OCI-LY7 (cell line): ENCODE results near the gene CXCL8.

Source experiments
- CTCF ChIP-seq: fragments of 200-600 bp; sonication (generic); conservative IDR thresholded peaks from 2 replicates; pipeline ENCODE4 v1.5.1; 2014; ENCODE audit warnings: mild to moderate bottlenecking, antibody characterized with exemption, low read length, moderate library complexity, mixed read lengths
- EZH2phosphoT487 ChIP-seq: fragments of 200-600 bp; sonication (generic); IDR thresholded peaks from 2 replicates; pipeline ENCODE4 v1.6.1; 2018; ENCODE audit warnings: low read depth, borderline replicate concordance, mild to moderate bottlenecking, mixed run types, antibody characterized with exemption, low read length, moderate library complexity, mixed read lengths

GRCh38 chr4:73702796-73703287 is 37.5 kb upstream of the CXCL8 start:
- no peak for TF ChIP-seq CTCF
- TF ChIP-seq EZH2phosphoT487 = no peak
